Measurements from ENCODE around the gene PTPRCAP.
A peak's percentile ranks its signal among the peaks of the same experiment; 100 is the strongest.

Gene PTPRCAP

GRCh38 chr11:67423466-67423865, 14.0 kb downstream of the PTPRCAP start:
- DNase-seq: no peak

GRCh38 chr11:67422891-67423290, 14.6 kb downstream of the PTPRCAP start:
- DNase-seq: no peak

- no peak for DNase-seq
Observed at GRCh38 chr11:67421430-67422031, 16.0 kb downstream of the PTPRCAP start.

- peak; percentile 60 for DNase-seq
Observed at GRCh38 chr11:67420646-67421429, 16.6 kb downstream of the PTPRCAP start.

GRCh38 chr11:67420147-67420645, 17.3 kb downstream of the PTPRCAP start:
- DNase-seq: no peak

GRCh38 chr11:67419325-67420049, 18.0 kb downstream of the PTPRCAP start:
- DNase-seq: no peak

- no peak for DNase-seq
Observed at GRCh38 chr11:67418476-67419281, 18.8 kb downstream of the PTPRCAP start.

GRCh38 chr11:67417425-67417824, 20.1 kb downstream of the PTPRCAP start:
- DNase-seq: no peak

- no peak for DNase-seq
Observed at GRCh38 chr11:67416416-67417335, 20.8 kb downstream of the PTPRCAP start.

GRCh38 chr11:67415501-67416304, 21.8 kb downstream of the PTPRCAP start, which contains the start of gene CARNS1:
TSS of gene CARNS1 (plus strand) at chr11:67415678. CDS start at chr11:67416200, 522 bp downstream.
- DNase-seq: no peak

GRCh38 chr11:67413266-67413849, 24.1 kb downstream of the PTPRCAP start:
- no peak for DNase-seq

GRCh38 chr11:67412495-67413179, 24.8 kb downstream of the PTPRCAP start:
- DNase-seq: no peak

GRCh38 chr11:67411785-67412152, 25.7 kb downstream of the PTPRCAP start:
- no peak for DNase-seq

GRCh38 chr11:67410984-67411784, 26.3 kb downstream of the PTPRCAP start:
- no peak for DNase-seq

- no peak for DNase-seq
Observed at GRCh38 chr11:67410369-67410831, 27.1 kb downstream of the PTPRCAP start.

GRCh38 chr11:67409781-67410368, 27.6 kb downstream of the PTPRCAP start:
- no peak for DNase-seq

GRCh38 chr11:67409261-67409666, 28.2 kb downstream of the PTPRCAP start:
- DNase-seq: peak; percentile 84

All from KG1 (cell line).